ENCODE data around the gene SLC26A9.
"Not testable (repeated sequence)": the region's sequence is repeated elsewhere in the genome, so short reads cannot be mapped to it uniquely, and the experiment has no call there.

Gene SLC26A9

GRCh38 chr1:205889706-205890105, 53.5 kb downstream of the SLC26A9 start:
- not testable (repeated sequence) for DNase-seq (ENCODE audit: low read depth in 3 of 3)

GRCh38 chr1:205889006-205889405, 54.2 kb downstream of the SLC26A9 start:
- DNase-seq (ENCODE audit: low read depth in 3 of 3), result not testable (repeated sequence)

GRCh38 chr1:205883792-205884191, 59.5 kb downstream of the SLC26A9 start:
- no peak for DNase-seq (ENCODE audit: low read depth in 3 of 3)

- DNase-seq (ENCODE audit: low read depth in 3 of 3), result no peak
Observed at GRCh38 chr1:205880923-205881322, 62.3 kb downstream of the SLC26A9 start.

- no peak for DNase-seq (ENCODE audit: low read depth in 3 of 3)
Observed at GRCh38 chr1:205879974-205880373, 63.3 kb downstream of the SLC26A9 start.

GRCh38 chr1:205878026-205878425, 65.2 kb downstream of the SLC26A9 start:
- DNase-seq (ENCODE audit: low read depth in 3 of 3), result no peak

GRCh38 chr1:205873148-205873547, 70.1 kb downstream of the SLC26A9 start:
- DNase-seq (ENCODE audit: low read depth in 3 of 3), result not testable (repeated sequence)

- DNase-seq (ENCODE audit: low read depth in 3 of 3), result no peak
Observed at GRCh38 chr1:205870236-205870635, 73.0 kb downstream of the SLC26A9 start.
